Smooth muscle cell (in vitro differentiated cells): ENCODE results near the gene ARVCF. TPM values are rescaled to one million over a fixed set of nuclear protein-coding genes. Genes with fewer than 3 reads are reported as not detected.

Source experiments
- DNase-seq: peaks from one replicate; lab custom pipeline; 2025; ENCODE audit not compliant: unreplicated experiment; lab: John Stamatoyannopoulos, UW
- H2AFZ ChIP-seq: fragments of 200-600 bp; sonication (generic); 2 replicates; pipeline ENCODE4 v1.6.0; 2016; ENCODE audit warnings: antibody characterized with exemption, low read depth, mild to moderate bottlenecking
- H3F3A ChIP-seq: fragments of 200-600 bp; sonication (generic); 2 replicates; pipeline ENCODE4 v1.6.0; 2017; ENCODE audit warnings: antibody characterized with exemption, low read depth
- H3K27ac ChIP-seq: fragments of 200-600 bp; sonication (generic); 2 replicates; pipeline ENCODE4 v1.5.1; 2016; ENCODE audit warnings: low read depth, mild to moderate bottlenecking
- H3K27me3 ChIP-seq: fragments of 200-600 bp; sonication (generic); 2 replicates; pipeline ENCODE4 v1.6.1; 2016; ENCODE audit warnings: low read depth, mild to moderate bottlenecking
- H3K36me3 ChIP-seq: fragments of 200-600 bp; sonication (generic); 2 replicates; pipeline ENCODE4 v1.5.1; 2016; ENCODE audit warnings: low read depth
- H3K4me1 ChIP-seq: fragments of 200-600 bp; sonication (generic); 2 replicates; pipeline ENCODE4 v1.5.1; 2016; ENCODE audit warnings: low read depth
- H3K4me2 ChIP-seq: fragments of 200-600 bp; sonication (generic); 2 replicates; pipeline ENCODE4 v1.6.0; 2016; ENCODE audit warnings: mild to moderate bottlenecking
- H3K4me3 ChIP-seq: fragments of 200-600 bp; sonication (generic); 2 replicates; pipeline ENCODE4 v1.5.1; 2016; ENCODE audit warnings: mild to moderate bottlenecking
- H3K79me2 ChIP-seq: fragments of 200-600 bp; sonication (generic); 2 replicates; pipeline ENCODE4 v1.6.0; 2016; ENCODE audit warnings: low read depth, mild to moderate bottlenecking
- H3K9ac ChIP-seq: fragments of 200-600 bp; sonication (generic); 2 replicates; pipeline ENCODE4 v1.6.0; 2016; ENCODE audit warnings: low read depth
- H3K9me3 ChIP-seq: fragments of 200-600 bp; sonication (generic); replicated peaks from 2 replicates; pipeline ENCODE4 v1.5.1; 2016; ENCODE audit warnings: low read depth
- H4K20me1 ChIP-seq: fragments of 200-600 bp; sonication (generic); 2 replicates; pipeline ENCODE4 v1.6.0; 2016; ENCODE audit warnings: low read depth
- CTCF ChIP-seq: fragments of 200-600 bp; sonication (generic); IDR thresholded peaks from 2 replicates; pipeline ENCODE4 v1.5.1; 2017; ENCODE audit warnings: borderline replicate concordance, mild to moderate bottlenecking, antibody characterized with exemption; ENCODE audit not compliant: insufficient read depth, poor library complexity, severe bottlenecking
- WGBS: methylation state at CpG from one replicate; pipeline ENCODE4 v1.1.7; 2016; ENCODE audit warnings: low lambda C conversion rate; 5-methylcytosine and 5-hydroxymethylcytosine counted together
- polyA plus RNA-seq: library from polyadenylated mRNA; unstranded; fragments of >200 nt; fragmentation: Nextera tagmentation; extraction: Ambion mirVana; gene quantifications from 2 replicates; pipeline ENCODE4 v1.2.1, GENCODE V29; 2016
- total RNA-seq: library from RNA; depleted of rRNA; stranded (reverse); fragments of >200 nt; gene quantifications from 2 replicates; pipeline ENCODE4 v1.2.3, GENCODE V29; 2014

Gene ARVCF
- total and polyA plus RNA-seq, 2 experiments from 2014 or later, result 5.4 to 10.6 TPM

GRCh38 chr22:19970479-19971275 lies 45.9 kb downstream of the ARVCF start:
- Histone ChIP-seq H3K4me3 (no peak overlapping the region), H3K79me2 (no peaks in the 10 kb centered on the region), H4K20me1 (no peaks in the 10 kb centered on the region), H3K27me3 (no peaks in the 10 kb centered on the region), H3K4me2 (no peak overlapping the region), H3K27ac (no peak overlapping the region), H3F3A (no peaks in the 10 kb centered on the region), H3K4me1 (peaks cover 6% of the 10 kb centered on the region), H2AFZ (no peak overlapping the region), H3K9me3 (no peaks in the 10 kb centered on the region), H3K36me3 (no peaks in the 10 kb centered on the region), H3K9ac (no peak overlapping the region)
- TF ChIP-seq CTCF, result peak; percentile 97
- 74% methylated on average over 24 of the region's 25 CpGs for WGBS
- peak; percentile 37 for DNase-seq

- Histone ChIP-seq H4K20me1 (no peaks in the 10 kb centered on the region), H3K4me1 (peaks cover 5% of the 10 kb centered on the region), H2AFZ (no peak overlapping the region), H3K27ac (no peak overlapping the region), H3K4me3 (no peak overlapping the region), H3K9me3 (no peaks in the 10 kb centered on the region), H3K36me3 (no peaks in the 10 kb centered on the region), H3F3A (no peaks in the 10 kb centered on the region), H3K4me2 (no peak overlapping the region), H3K9ac (no peak overlapping the region), H3K27me3 (no peaks in the 10 kb centered on the region), H3K79me2 (no peaks in the 10 kb centered on the region)
- TF ChIP-seq CTCF, result no peak
- DNase-seq, result no peak
- 78% methylated on average over 9 of the region's 9 CpGs for WGBS
Measured at GRCh38 chr22:19970031-19970478, 46.6 kb downstream of the ARVCF start.

- no peak overlapping the region for H3K9ac ChIP-seq
- no peaks in the 10 kb centered on the region for H3K9me3 ChIP-seq
- TF ChIP-seq CTCF, result no peak
- DNase-seq, result no peak
- H3K27me3 ChIP-seq, result no peaks in the 10 kb centered on the region
- WGBS, result 97% methylated on average over 11 of the region's 11 CpGs
- H3K4me3 ChIP-seq, result no peak overlapping the region
- no peaks in the 10 kb centered on the region for H3F3A ChIP-seq
- no peaks in the 10 kb centered on the region for H4K20me1 ChIP-seq
- no peak overlapping the region for H3K4me2 ChIP-seq
- H3K4me1 ChIP-seq, result no peaks in the 10 kb centered on the region
- H3K79me2 ChIP-seq, result no peaks in the 10 kb centered on the region
- no peak overlapping the region for H2AFZ ChIP-seq
- H3K27ac ChIP-seq, result no peak overlapping the region
- H3K36me3 ChIP-seq, result no peaks in the 10 kb centered on the region
Measured at GRCh38 chr22:19969141-19969928, 47.3 kb downstream of the ARVCF start.
